Epithelial cell of esophagus (primary cell): Measurements from ENCODE around the gene IRX2.

Source experiments
- DNase-seq: peaks from one replicate; pipeline ENCODE4 v3.0.0; 2010; ENCODE audit warnings: low read depth
- H3K4me3 ChIP-seq: 2 replicates; pipeline ENCODE4 v1.5.1; 2011; ENCODE audit warnings: mild to moderate bottlenecking, low read length, control low read depth
- CTCF ChIP-seq: IDR thresholded peaks from 2 replicates; pipeline ENCODE4 v1.5.1; 2011; ENCODE audit warnings: low read depth, mild to moderate bottlenecking, low read length, control low read depth, inconsistent platforms; ENCODE audit not compliant: insufficient read depth; ENCODE audit errors: missing control alignments

The IRX2 gene

DNA sequence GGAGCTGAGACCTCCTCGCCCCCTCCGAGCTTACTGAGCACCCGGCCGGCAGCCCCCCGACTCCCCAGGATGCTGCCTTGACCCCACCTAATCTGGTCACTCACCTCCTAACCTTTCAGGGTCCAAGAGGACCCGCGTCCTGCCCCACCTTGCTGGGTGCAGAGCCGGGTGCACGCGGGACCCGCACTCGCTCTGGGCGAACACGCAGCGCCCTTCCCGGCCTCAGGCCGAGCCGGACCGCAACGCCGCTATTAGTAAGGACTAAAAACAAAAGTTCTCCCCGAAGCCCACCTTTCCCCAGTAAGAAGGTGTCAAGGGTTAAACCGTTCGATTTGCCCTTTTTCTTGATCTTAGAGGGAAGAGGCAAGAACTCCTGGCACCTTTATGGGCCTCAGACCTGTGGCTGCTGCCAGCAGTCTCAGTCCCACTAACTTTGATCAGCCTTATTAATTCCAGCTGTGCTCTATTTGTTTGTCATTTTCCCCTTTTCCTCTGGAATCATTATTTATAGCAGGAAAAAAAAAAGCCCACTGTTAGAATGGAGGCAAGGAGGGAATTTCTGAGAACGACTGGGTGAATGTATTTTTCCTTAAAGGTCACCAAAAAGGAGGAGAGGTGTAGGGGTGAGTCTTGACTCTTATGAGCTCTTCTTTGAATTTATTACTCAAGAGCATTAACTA is 10.5 kb downstream of the IRX2 start:
- TF ChIP-seq CTCF: no peak
- no peak overlapping the region for H3K4me3 ChIP-seq
- DNase-seq: peak; percentile 29

GRCh38 chr5:2740051-2740875 is 11.2 kb downstream of the IRX2 start:
- H3K4me3 ChIP-seq: peak overlapping the region; percentile 50
- DNase-seq: peak; percentile 29
- TF ChIP-seq CTCF: no peak

DNA sequence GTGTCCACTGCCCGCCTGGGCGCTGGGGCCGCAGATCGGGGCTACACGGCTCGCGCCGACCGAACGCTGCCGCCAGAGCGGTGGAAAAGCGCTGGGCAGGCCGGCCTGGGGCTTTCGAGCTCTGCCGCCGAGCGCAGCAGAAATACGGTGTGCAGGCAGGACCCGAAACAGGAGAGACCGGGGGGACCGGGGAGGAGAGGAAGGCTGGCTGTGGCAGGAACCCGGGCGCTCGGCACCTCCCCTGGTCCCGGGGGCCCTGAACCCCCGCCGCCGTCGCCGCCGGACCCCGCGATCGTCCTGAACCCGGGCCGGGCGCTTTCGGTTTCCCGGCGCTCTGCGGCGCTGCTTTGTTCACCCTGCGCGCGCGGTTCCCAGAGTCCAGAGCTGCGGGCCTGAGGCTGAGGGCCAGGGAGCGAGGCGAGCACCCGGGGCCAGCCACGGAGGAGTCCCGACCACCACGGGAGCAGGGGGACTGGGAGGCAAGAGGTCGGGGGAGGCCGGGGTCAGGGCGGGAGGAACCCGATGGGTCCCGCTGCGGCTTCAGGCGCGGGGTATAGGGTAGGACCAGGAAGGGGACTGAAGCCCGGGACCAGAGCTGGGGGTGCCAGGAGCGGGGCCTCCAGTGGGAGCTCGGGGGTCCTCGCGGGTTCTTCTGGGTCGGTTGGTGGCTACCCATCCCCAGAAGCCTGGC is 12.0 kb downstream of the IRX2 start:
- peak overlapping the region; percentile 50 for H3K4me3 ChIP-seq
- peak; percentile 52 for DNase-seq
- no peak for TF ChIP-seq CTCF

- H3K4me3 ChIP-seq: peak overlapping the region; percentile 50
- no peak for TF ChIP-seq CTCF
- no peak for DNase-seq
Observed at GRCh38 chr5:2738700-2739359, 12.6 kb downstream of the IRX2 start.

DNA sequence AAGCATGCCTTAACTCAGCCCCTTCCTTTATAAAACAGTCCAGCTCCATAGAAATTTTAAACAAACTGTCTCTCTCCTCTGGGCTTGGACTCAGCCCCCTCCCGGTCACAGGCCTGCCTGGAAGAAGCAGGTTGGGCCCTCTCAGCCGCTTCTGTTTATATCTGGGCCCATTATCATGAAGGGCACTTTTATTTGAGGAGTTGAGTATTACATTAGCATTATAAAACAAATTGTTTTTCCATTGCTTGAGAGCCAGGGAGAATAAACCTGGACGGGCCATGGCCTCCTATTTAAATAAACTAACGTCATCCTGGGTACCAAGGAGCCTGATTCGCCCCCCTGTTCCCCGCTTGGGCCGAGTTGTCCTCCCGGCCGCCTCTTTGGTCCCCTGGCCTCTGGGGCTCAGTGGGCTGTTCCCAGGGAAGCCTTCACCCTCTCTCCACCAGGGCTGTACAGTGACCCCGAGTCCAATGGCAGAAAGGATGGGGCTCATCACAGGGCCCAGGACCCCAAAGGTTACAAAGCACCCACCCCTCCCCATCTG is 13.2 kb downstream of the IRX2 start:
- no peak overlapping the region for H3K4me3 ChIP-seq
- no peak for DNase-seq
- no peak for TF ChIP-seq CTCF

- TF ChIP-seq CTCF: no peak
- H3K4me3 ChIP-seq: no peak overlapping the region
- no peak for DNase-seq
Observed at GRCh38 chr5:2737273-2738155, 14.0 kb downstream of the IRX2 start.
